ENCODE results near the gene ATOSA.

DNA sequence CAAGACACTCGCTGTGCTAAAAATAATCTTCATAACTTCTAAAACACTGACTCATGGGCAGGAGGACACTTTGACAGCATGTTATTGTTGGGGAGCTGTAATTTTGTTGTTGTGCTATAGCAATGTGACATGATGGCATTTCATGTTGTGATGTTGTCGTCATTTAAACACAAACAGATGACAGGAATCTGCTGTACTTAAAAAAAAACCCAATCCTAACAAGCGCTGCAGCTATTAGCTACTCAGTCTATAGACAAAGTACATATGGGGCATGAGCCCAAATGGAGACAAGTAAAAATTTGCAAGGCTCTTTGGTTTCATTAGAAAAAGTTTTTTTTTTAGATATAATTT lies 828 bp upstream of the ATOSA start:
- TF ChIP-seq CTCF (IDR thresholded peaks at IDR 0.05), result no peak
- no peak for TF ChIP-seq POLR2A (IDR thresholded peaks at IDR 0.05)
- TF ChIP-seq EP300 (IDR thresholded peaks at IDR 0.05), result no peak
